Adrenal gland (tissue), 5 donors: ENCODE results near the gene IZUMO3.

Source experiments
- CTCF ChIP-seq, 6 experiments: fragments of 450-650 bp in 4 of 6; fragments of 200-600 bp in 2 of 6; sonication (generic) in 1 of 6; IDR thresholded peaks; 1 replicate in 5 of 6; 2 replicates in 1 of 6; pipeline versions ENCODE4 v1.5.1 to v1.8.0; 2016 to 2021; ENCODE audit warnings: antibody characterized with exemption in 6 of 6, mild to moderate bottlenecking in 2 of 6, moderate library complexity in 1 of 6
- POLR2A ChIP-seq, 2 donors: fragments of 450-650 bp; IDR thresholded peaks; one replicate each; pipeline ENCODE4 v1.6.1; 2017; ENCODE audit warnings: antibody characterized with exemption in 2 of 2, mild to moderate bottlenecking in 2 of 2, moderate library complexity in 1 of 2
- donor health status: DM: no; HTN: no; CAD: no.

- TF ChIP-seq CTCF (IDR thresholded peaks at IDR 0.05) (no peak), POLR2A (IDR thresholded peaks at IDR 0.05) (no peak)
These were observed 26.7 kb upstream of the IZUMO3 start for GRCh38 chr9:24572406-24572805.
